Measurements from ENCODE around the gene FEN1. TPM values are rescaled to one million over a fixed set of nuclear protein-coding genes. Genes with fewer than 3 reads are reported as not detected.

FEN1 gene
- total RNA-seq, 1 donor from 2014 or later, result 44.6 TPM

DNA sequence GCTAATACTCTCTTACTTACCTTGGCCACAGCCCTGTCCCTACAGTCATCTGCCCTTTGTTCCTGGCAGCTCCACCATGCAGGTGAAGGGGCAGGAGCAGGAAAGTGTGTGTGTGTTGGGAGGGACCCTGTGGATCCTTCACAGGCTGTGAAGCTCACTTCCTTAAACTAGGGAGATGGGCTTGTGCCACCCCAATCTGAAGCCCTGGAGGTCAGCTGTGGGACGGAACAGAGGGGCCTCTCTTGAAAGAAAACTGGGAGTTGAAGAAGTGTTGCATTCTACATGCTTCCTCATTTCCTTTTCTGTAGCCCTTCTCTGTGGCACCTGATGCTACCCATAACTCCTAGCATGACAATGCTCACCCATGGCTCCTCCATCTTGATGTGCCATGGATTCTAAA, 12.4 kb downstream of the FEN1 start:
- H3K4me1 Mint-ChIP-seq (ENCODE audit: unreplicated experiment), result peaks cover 4% of the 10 kb centered on the region
- no peak for DNase-seq (ENCODE audit: extremely low spot score, unreplicated experiment)
- H3K27ac Mint-ChIP-seq, result peak overlapping the region; percentile 13
- no peak overlapping the region for H3K4me3 Mint-ChIP-seq
- TF ChIP-seq, protein P1, sequence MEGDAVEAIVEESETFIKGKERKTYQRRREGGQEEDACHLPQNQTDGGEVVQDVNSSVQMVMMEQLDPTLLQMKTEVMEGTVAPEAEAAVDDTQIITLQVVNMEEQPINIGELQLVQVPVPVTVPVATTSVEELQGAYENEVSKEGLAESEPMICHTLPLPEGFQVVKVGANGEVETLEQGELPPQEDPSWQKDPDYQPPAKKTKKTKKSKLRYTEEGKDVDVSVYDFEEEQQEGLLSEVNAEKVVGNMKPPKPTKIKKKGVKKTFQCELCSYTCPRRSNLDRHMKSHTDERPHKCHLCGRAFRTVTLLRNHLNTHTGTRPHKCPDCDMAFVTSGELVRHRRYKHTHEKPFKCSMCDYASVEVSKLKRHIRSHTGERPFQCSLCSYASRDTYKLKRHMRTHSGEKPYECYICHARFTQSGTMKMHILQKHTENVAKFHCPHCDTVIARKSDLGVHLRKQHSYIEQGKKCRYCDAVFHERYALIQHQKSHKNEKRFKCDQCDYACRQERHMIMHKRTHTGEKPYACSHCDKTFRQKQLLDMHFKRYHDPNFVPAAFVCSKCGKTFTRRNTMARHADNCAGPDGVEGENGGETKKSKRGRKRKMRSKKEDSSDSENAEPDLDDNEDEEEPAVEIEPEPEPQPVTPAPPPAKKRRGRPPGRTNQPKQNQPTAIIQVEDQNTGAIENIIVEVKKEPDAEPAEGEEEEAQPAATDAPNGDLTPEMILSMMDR (conservative IDR thresholded peaks at IDR 0.05), result no peak
- no peaks in the 10 kb centered on the region for H3K27me3 Mint-ChIP-seq
- H3K9me3 Mint-ChIP-seq, result no peaks in the 10 kb centered on the region
- H3K36me3 Mint-ChIP-seq, result peaks cover 33% of the 10 kb centered on the region

DNA sequence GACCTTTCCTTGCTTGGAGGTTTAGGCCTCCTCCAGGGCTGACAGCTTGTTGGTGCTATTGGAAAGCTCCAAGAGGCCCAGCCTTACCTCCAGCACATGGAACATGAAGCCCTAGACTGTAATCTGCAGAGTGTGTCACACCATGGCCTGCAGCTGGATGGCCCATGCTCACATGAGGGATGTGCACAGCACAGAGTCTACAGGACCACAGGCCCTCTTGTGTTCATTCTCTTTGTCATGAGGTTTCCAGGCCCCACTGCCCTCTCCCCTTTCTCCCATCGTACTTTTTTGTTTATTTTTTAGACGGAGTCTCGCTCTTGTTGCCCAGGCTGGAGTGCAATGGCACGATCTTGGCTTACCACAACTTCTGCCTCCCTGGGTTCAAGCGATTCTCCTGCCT, 14.1 kb downstream of the FEN1 start:
- H3K27ac Mint-ChIP-seq, result no peak overlapping the region
- H3K27me3 Mint-ChIP-seq, result no peaks in the 10 kb centered on the region
- H3K9me3 Mint-ChIP-seq, result no peaks in the 10 kb centered on the region
- peaks cover 31% of the 10 kb centered on the region for H3K36me3 Mint-ChIP-seq
- no peak overlapping the region for H3K4me3 Mint-ChIP-seq
- no peaks in the 10 kb centered on the region for H3K4me1 Mint-ChIP-seq (ENCODE audit: unreplicated experiment)
- no peak for DNase-seq (ENCODE audit: extremely low spot score, unreplicated experiment)
- TF ChIP-seq, protein P1 (conservative IDR thresholded peaks at IDR 0.05), result no peak

- Mint-ChIP-seq H3K4me1 (ENCODE audit: unreplicated experiment) (peaks cover 5% of the 10 kb centered on the region), H3K36me3 (peaks cover 34% of the 10 kb centered on the region), H3K9me3 (peaks cover 11% of the 10 kb centered on the region), H3K27me3 (no peaks in the 10 kb centered on the region), H3K27ac (no peak overlapping the region), H3K4me3 (no peak overlapping the region)
- TF ChIP-seq, protein P1 (conservative IDR thresholded peaks at IDR 0.05), result no peak
- no peak for DNase-seq (ENCODE audit: extremely low spot score, unreplicated experiment)
These were observed 18.0 kb downstream of the FEN1 start for GRCh38 chr11:61810671-61811175.

- DNase-seq (ENCODE audit: extremely low spot score, unreplicated experiment), result no peak
- TF ChIP-seq, protein P1 (conservative IDR thresholded peaks at IDR 0.05), result no peak
- peaks cover 34% of the 10 kb centered on the region for H3K36me3 Mint-ChIP-seq
- H3K27ac Mint-ChIP-seq, result peak overlapping the region; percentile 29
- no peaks in the 10 kb centered on the region for H3K27me3 Mint-ChIP-seq
- H3K4me1 Mint-ChIP-seq (ENCODE audit: unreplicated experiment), result peaks cover 5% of the 10 kb centered on the region
- H3K9me3 Mint-ChIP-seq, result peaks cover 11% of the 10 kb centered on the region
- no peak overlapping the region for H3K4me3 Mint-ChIP-seq
These were observed 19.1 kb downstream of the FEN1 start for GRCh38 chr11:61811831-61812230.

DNA sequence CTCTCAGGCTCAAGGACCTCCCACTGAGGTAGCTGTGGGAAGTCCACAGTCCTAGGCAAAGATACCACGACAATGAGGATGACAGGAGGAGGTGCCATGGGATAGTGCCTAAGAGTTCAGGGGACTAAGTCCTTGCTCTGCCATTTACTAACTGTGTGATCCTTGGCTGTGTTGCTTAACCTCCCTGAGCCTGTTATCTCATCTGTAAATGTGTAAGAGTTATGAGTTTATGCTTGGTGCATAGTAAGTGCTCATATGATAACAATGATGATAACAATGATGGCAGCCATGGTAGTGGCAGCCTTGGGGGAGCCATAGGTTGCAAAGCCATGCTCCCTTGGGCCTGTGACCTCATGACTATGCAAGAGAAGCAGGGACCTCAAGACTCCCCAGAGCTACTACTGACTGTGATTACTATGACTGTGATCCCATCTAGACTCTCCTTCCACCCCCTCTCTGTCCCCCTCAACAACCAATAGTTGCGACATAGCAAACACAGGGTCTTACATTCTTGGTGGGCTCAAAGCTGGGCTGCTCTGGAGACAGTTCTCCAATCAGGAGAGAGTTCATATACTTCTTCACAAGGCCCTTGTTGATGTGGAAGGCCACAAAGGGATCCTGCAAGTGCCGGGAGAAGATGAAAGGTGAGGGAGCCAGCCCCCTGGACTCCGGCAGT, 20.2 kb downstream of the FEN1 start:
- Mint-ChIP-seq H3K36me3 (peaks cover 29% of the 10 kb centered on the region), H3K27ac (no peak overlapping the region), H3K4me3 (no peak overlapping the region), H3K9me3 (peaks cover 11% of the 10 kb centered on the region), H3K4me1 (ENCODE audit: unreplicated experiment) (peaks cover 12% of the 10 kb centered on the region), H3K27me3 (no peaks in the 10 kb centered on the region)
- TF ChIP-seq, protein P1 (conservative IDR thresholded peaks at IDR 0.05), result no peak
- no peak for DNase-seq (ENCODE audit: extremely low spot score, unreplicated experiment)
